K562 (cell line): ENCODE results near the gene SACM1L. TPM values are rescaled to one million over a fixed set of nuclear protein-coding genes. Genes with fewer than 3 reads are reported as not detected.

Experiments
- BRCA1 ChIP-seq, 2 experiments: fragments of 450-650 bp in 1 of 2; sonication (generic) in 1 of 2; formaldehyde crosslinking in 1 of 2; IDR thresholded peaks; 2 replicates each; pipeline versions ENCODE4 v1.5.0 to v1.6.1; 2017 to 2020; ENCODE audit warnings: mild to moderate bottlenecking in 1 of 2, missing genetic modification reagents in 1 of 2
- ELK1 ChIP-seq: sonication (generic); formaldehyde crosslinking; IDR thresholded peaks from 2 replicates; pipeline ENCODE4 v1.8.1; 2022; ENCODE audit warnings: missing genetic modification reagents
- ETS2 ChIP-seq: IDR thresholded peaks from 2 replicates; pipeline ENCODE4 v1.6.1; 2016; ENCODE audit warnings: borderline replicate concordance, missing genetic modification characterization, mild to moderate bottlenecking, moderate library complexity, missing compliant biosample characterization; ENCODE audit not compliant: poor library complexity, severe bottlenecking
- JUND ChIP-seq, 2 experiments: IDR thresholded peaks; 2 replicates in 1 of 2; 3 replicates in 1 of 2; pipeline ENCODE4 v1.6.1; 2011; ENCODE audit warnings: borderline replicate concordance in 2 of 2, low read depth in 2 of 2, low read length in 2 of 2, improper control_type of control experiment in 1 of 2, missing biosample characterization in 1 of 2, missing genetic modification characterization in 1 of 2, missing genetic modification reagents in 1 of 2
- MAZ ChIP-seq, 2 experiments: fragments of 450-650 bp in 1 of 2; sonication (generic) in 1 of 2; formaldehyde crosslinking; IDR thresholded peaks in 1 of 2; conservative IDR thresholded peaks in 1 of 2; 2 replicates each; pipeline versions ENCODE4 v1.4.0 to v1.5.0; 2020; ENCODE audit warnings: mild to moderate bottlenecking in 1 of 2, missing genetic modification reagents in 1 of 2
- MIER1 ChIP-seq: fragments of 450-650 bp; IDR thresholded peaks from 2 replicates; pipeline ENCODE4 v1.6.1; 2016; ENCODE audit warnings: antibody characterized with exemption, mild to moderate bottlenecking, low read depth
- MXD1 ChIP-seq: fragments of 250-450 bp; sonication (Bioruptor Pico); IDR thresholded peaks from 2 replicates; pipeline ENCODE4 v1.8.0; 2021; ENCODE audit warnings: borderline replicate concordance, mild to moderate bottlenecking, moderate library complexity; ENCODE audit not compliant: poor library complexity, severe bottlenecking
- RERE ChIP-seq: sonication (generic); formaldehyde crosslinking; IDR thresholded peaks from 2 replicates; pipeline ENCODE4 v1.8.0; 2023; ENCODE audit warnings: missing genetic modification reagents, mild to moderate bottlenecking, borderline replicate concordance
- SMARCC2 ChIP-seq: fragments of 450-650 bp; IDR thresholded peaks from 2 replicates; pipeline ENCODE4 v1.6.1; 2017; ENCODE audit warnings: antibody characterized with exemption, moderate library complexity, mild to moderate bottlenecking, low read depth
- TEAD2 ChIP-seq: fragments of 450-650 bp; IDR thresholded peaks from 2 replicates; pipeline ENCODE4 v1.6.1; 2016; ENCODE audit warnings: missing genetic modification characterization, control low read depth, missing compliant biosample characterization
- TRIM28 ChIP-seq: fragments of 450-650 bp; IDR thresholded peaks from 2 replicates; pipeline ENCODE4 v1.6.1; 2017
- U2AF1 ChIP-seq: fragments of 200-400 bp; formaldehyde crosslinking; optimal IDR thresholded peaks from 2 replicates; pipeline ENCODE3; 2017; ENCODE audit warnings: mild to moderate bottlenecking, low read depth, low read length, moderate library complexity
- ZFP36 ChIP-seq: fragments of 150-350 bp; IDR thresholded peaks from 2 replicates; pipeline ENCODE4 v1.6.1; 2018; ENCODE audit warnings: low read length, low read depth; ENCODE audit not compliant: partially characterized antibody
- ZNF175 ChIP-seq: fragments of 200-800 bp; sonication (Bioruptor generic); IDR thresholded peaks from 2 replicates; pipeline ENCODE4 v1.6.1; 2016; ENCODE audit warnings: low read depth, mild to moderate bottlenecking, missing genetic modification characterization, missing compliant biosample characterization
- ZNF449 ChIP-seq: fragments of 250-450 bp; sonication (Bioruptor Pico); IDR thresholded peaks from 2 replicates; pipeline ENCODE4 v1.8.0; 2022; ENCODE audit warnings: moderate library complexity, mild to moderate bottlenecking, inconsistent platforms
- polyA plus RNA-seq, 8 experiments: library from polyadenylated mRNA; depleted of rRNA in 4 of 8; stranded (reverse) in 5 of 8; unstranded in 3 of 8; fragments of >200 nt; fragmentation: Nextera tagmentation in 2 of 8; fragmentation: Illumina TruSeq in 1 of 8; extraction: Ambion mirVana in 2 of 8; extraction: Trizol in 1 of 8; gene quantifications; 2 replicates each; pipeline versions ENCODE4 v1.2.1 to v1.2.3, GENCODE V29; 2011 to 2014; ENCODE audit warnings: inconsistent platforms in 1 of 8, missing spikeins in 1 of 8
- total RNA-seq, 7 experiments: library from RNA; depleted of rRNA in 6 of 7; stranded (reverse); fragments of >200 nt in 6 of 7; fragmentation: Illumina TruSeq in 2 of 7; extraction: Trizol in 2 of 7; gene quantifications; 2 replicates each; pipeline versions ENCODE4 v1.2.1 to v1.2.3, GENCODE V29; 2011 to 2021; ENCODE audit warnings: low replicate concordance in 1 of 7

The SACM1L gene
- total and polyA plus RNA-seq, 9 of the 15 experiments (the other 6 are each of a cell fraction or from before 2014, with no cell fraction given): 25.7 to 67.2 (median 40.3) TPM

- TF ChIP-seq RERE (CRISPR knock-in tag): no peak
- TF ChIP-seq MXD1 (CRISPR knock-in tag): no peak
- no peak for TF ChIP-seq TEAD2 (tag)
- TF ChIP-seq JUND (IDR thresholded peaks at IDR 0.05; ENCODE audit: borderline replicate concordance, low read depth, low read length): peak; percentile 51; the same call in 1 of the 2 replicates
- TF ChIP-seq JUND (tag; IDR thresholded peaks at IDR 0.05; ENCODE audit: borderline replicate concordance, low read depth, low read length): no peak; the same call in 2 of the 3 replicates
- 0 out of 2 replicates have a peak, but pooled peaks have one; percentile 38 for TF ChIP-seq TRIM28
- TF ChIP-seq ZNF449 (CRISPR knock-in tag): no peak
- TF ChIP-seq ETS2 (tag): no peak
- TF ChIP-seq MAZ (CRISPR knock-in tag; conservative IDR thresholded peaks at IDR 0.05 in 1 of 2, IDR thresholded peaks at IDR 0.05 in 1 of 2): peak in 1 of 2 experiments; percentile 65; a peak in 2 of 4 replicates
- TF ChIP-seq SMARCC2: no peak
- no peak for TF ChIP-seq U2AF1
- no peak for TF ChIP-seq BRCA1 (IDR thresholded peaks at IDR 0.05)
- TF ChIP-seq BRCA1 (CRISPR knock-in tag; IDR thresholded peaks at IDR 0.05): no peak
- peak; percentile 13 for TF ChIP-seq ZFP36
- TF ChIP-seq ELK1: no peak
- no peak for TF ChIP-seq ZNF175 (CRISPR knock-in tag)
- peak; percentile 66 for TF ChIP-seq MIER1
Measured at GRCh38 chr3:45656575-45657363, 32.4 kb upstream of the SACM1L start (continued).
